SK-N-SH (cell line): ENCODE data around the gene FAM117B.

Experiments
- FOXJ3 ChIP-seq: sonication (generic); formaldehyde crosslinking; IDR thresholded peaks from 2 replicates; pipeline ENCODE4 v1.5.1; 2020; ENCODE audit warnings: mild to moderate bottlenecking, missing genetic modification reagents
- GABPA ChIP-seq: IDR thresholded peaks from 2 replicates; pipeline ENCODE4 v1.4.0; 2012; ENCODE audit warnings: low read depth, mild to moderate bottlenecking
- JUND ChIP-seq: IDR thresholded peaks from 2 replicates; pipeline ENCODE4 v1.4.0; 2012
- MEF2A ChIP-seq: IDR thresholded peaks from 2 replicates; pipeline ENCODE4 v1.4.0; 2012; ENCODE audit warnings: low read depth, borderline replicate concordance
- POLR2AphosphoS5 ChIP-seq: IDR thresholded peaks from 2 replicates; pipeline ENCODE4 v1.6.1; 2012; ENCODE audit warnings: low read depth, low read length
- RAD21 ChIP-seq: IDR thresholded peaks from 2 replicates; pipeline ENCODE4 v1.6.1; 2012; ENCODE audit warnings: mild to moderate bottlenecking, low read length
- SMC3 ChIP-seq: IDR thresholded peaks from 2 replicates; pipeline ENCODE4 v1.6.1; 2012; ENCODE audit warnings: low read depth, low read length, improper control_type of control experiment
- TEAD4 ChIP-seq: IDR thresholded peaks from 2 replicates; pipeline ENCODE4 v1.4.0; 2012; ENCODE audit warnings: mild to moderate bottlenecking, borderline replicate concordance; ENCODE audit not compliant: insufficient read depth
- TF ChIP-seq, protein P1 (sequence below): fragments of 200-600 bp; sonication (generic); IDR thresholded peaks from 2 replicates; pipeline ENCODE4 v1.6.1; 2017; ENCODE audit warnings: antibody characterized with exemption, mild to moderate bottlenecking, moderate library complexity
- TF ChIP-seq, protein P2 (sequence below): IDR thresholded peaks from 2 replicates; pipeline ENCODE4 v1.6.1; 2012; ENCODE audit warnings: mild to moderate bottlenecking, low read depth, low read length, moderate library complexity
- TF ChIP-seq, protein P3 (sequence below): fragments of 150-350 bp; IDR thresholded peaks from 2 replicates; pipeline ENCODE4 v1.6.1; 2016; ENCODE audit warnings: mild to moderate bottlenecking, low read depth, low read length
- TF ChIP-seq, protein P4 (sequence below): IDR thresholded peaks from 2 replicates; pipeline ENCODE4 v1.4.0; 2012; ENCODE audit warnings: low read depth, borderline replicate concordance
- TF ChIP-seq, protein P5 (sequence below): IDR thresholded peaks from 2 replicates; pipeline ENCODE4 v1.4.0; 2012; ENCODE audit warnings: low read depth, borderline replicate concordance

DNA sequence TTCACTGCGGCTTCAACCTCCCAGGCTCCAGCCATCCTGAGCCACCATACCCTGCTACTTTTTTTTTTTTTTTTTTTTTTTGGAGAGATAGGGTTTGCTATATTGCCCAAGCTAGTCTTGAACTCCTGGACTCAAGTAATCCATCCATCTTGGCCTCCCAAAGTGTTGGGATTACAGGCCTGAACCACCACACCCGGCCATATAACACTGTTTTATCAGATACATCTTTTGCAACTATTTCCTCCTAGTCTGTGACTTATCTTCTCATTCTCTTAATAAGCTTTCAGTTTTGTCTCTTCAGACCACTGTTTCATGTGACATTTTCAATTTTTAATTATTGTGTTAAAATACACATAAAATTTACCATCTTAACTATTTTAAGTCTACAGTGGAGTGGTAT is 35.7 kb upstream of the FAM117B start:
- TF ChIP-seq GABPA, result no peak
- TF ChIP-seq RAD21, result no peak
- TF ChIP-seq, protein P1, sequence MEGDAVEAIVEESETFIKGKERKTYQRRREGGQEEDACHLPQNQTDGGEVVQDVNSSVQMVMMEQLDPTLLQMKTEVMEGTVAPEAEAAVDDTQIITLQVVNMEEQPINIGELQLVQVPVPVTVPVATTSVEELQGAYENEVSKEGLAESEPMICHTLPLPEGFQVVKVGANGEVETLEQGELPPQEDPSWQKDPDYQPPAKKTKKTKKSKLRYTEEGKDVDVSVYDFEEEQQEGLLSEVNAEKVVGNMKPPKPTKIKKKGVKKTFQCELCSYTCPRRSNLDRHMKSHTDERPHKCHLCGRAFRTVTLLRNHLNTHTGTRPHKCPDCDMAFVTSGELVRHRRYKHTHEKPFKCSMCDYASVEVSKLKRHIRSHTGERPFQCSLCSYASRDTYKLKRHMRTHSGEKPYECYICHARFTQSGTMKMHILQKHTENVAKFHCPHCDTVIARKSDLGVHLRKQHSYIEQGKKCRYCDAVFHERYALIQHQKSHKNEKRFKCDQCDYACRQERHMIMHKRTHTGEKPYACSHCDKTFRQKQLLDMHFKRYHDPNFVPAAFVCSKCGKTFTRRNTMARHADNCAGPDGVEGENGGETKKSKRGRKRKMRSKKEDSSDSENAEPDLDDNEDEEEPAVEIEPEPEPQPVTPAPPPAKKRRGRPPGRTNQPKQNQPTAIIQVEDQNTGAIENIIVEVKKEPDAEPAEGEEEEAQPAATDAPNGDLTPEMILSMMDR, result no peak
- TF ChIP-seq TEAD4, result no peak
- TF ChIP-seq, protein P2, sequence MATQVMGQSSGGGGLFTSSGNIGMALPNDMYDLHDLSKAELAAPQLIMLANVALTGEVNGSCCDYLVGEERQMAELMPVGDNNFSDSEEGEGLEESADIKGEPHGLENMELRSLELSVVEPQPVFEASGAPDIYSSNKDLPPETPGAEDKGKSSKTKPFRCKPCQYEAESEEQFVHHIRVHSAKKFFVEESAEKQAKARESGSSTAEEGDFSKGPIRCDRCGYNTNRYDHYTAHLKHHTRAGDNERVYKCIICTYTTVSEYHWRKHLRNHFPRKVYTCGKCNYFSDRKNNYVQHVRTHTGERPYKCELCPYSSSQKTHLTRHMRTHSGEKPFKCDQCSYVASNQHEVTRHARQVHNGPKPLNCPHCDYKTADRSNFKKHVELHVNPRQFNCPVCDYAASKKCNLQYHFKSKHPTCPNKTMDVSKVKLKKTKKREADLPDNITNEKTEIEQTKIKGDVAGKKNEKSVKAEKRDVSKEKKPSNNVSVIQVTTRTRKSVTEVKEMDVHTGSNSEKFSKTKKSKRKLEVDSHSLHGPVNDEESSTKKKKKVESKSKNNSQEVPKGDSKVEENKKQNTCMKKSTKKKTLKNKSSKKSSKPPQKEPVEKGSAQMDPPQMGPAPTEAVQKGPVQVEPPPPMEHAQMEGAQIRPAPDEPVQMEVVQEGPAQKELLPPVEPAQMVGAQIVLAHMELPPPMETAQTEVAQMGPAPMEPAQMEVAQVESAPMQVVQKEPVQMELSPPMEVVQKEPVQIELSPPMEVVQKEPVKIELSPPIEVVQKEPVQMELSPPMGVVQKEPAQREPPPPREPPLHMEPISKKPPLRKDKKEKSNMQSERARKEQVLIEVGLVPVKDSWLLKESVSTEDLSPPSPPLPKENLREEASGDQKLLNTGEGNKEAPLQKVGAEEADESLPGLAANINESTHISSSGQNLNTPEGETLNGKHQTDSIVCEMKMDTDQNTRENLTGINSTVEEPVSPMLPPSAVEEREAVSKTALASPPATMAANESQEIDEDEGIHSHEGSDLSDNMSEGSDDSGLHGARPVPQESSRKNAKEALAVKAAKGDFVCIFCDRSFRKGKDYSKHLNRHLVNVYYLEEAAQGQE, result no peak
- TF ChIP-seq, protein P3, sequence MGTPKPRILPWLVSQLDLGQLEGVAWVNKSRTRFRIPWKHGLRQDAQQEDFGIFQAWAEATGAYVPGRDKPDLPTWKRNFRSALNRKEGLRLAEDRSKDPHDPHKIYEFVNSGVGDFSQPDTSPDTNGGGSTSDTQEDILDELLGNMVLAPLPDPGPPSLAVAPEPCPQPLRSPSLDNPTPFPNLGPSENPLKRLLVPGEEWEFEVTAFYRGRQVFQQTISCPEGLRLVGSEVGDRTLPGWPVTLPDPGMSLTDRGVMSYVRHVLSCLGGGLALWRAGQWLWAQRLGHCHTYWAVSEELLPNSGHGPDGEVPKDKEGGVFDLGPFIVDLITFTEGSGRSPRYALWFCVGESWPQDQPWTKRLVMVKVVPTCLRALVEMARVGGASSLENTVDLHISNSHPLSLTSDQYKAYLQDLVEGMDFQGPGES, result no peak
- TF ChIP-seq, protein P4, sequence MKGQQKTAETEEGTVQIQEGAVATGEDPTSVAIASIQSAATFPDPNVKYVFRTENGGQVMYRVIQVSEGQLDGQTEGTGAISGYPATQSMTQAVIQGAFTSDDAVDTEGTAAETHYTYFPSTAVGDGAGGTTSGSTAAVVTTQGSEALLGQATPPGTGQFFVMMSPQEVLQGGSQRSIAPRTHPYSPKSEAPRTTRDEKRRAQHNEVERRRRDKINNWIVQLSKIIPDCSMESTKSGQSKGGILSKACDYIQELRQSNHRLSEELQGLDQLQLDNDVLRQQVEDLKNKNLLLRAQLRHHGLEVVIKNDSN, result no peak
- no peak for TF ChIP-seq JUND
- TF ChIP-seq SMC3, result no peak
- TF ChIP-seq, protein P5, sequence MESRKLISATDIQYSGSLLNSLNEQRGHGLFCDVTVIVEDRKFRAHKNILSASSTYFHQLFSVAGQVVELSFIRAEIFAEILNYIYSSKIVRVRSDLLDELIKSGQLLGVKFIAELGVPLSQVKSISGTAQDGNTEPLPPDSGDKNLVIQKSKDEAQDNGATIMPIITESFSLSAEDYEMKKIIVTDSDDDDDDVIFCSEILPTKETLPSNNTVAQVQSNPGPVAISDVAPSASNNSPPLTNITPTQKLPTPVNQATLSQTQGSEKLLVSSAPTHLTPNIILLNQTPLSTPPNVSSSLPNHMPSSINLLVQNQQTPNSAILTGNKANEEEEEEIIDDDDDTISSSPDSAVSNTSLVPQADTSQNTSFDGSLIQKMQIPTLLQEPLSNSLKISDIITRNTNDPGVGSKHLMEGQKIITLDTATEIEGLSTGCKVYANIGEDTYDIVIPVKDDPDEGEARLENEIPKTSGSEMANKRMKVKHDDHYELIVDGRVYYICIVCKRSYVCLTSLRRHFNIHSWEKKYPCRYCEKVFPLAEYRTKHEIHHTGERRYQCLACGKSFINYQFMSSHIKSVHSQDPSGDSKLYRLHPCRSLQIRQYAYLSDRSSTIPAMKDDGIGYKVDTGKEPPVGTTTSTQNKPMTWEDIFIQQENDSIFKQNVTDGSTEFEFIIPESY, result no peak
- no peak for TF ChIP-seq MEF2A
- TF ChIP-seq POLR2AphosphoS5, result no peak
- no peak for TF ChIP-seq FOXJ3
